ENCODE data around the gene MKI67. TPM values are rescaled to one million over a fixed set of nuclear protein-coding genes. Genes with fewer than 3 reads are reported as not detected.

Gene MKI67
- total and polyA plus RNA-seq, 10 of the 15 experiments (the other 5 are each of a cell fraction or from before 2014, with no cell fraction given) = 22.3 to 183 (median 82.9) TPM

DNA sequence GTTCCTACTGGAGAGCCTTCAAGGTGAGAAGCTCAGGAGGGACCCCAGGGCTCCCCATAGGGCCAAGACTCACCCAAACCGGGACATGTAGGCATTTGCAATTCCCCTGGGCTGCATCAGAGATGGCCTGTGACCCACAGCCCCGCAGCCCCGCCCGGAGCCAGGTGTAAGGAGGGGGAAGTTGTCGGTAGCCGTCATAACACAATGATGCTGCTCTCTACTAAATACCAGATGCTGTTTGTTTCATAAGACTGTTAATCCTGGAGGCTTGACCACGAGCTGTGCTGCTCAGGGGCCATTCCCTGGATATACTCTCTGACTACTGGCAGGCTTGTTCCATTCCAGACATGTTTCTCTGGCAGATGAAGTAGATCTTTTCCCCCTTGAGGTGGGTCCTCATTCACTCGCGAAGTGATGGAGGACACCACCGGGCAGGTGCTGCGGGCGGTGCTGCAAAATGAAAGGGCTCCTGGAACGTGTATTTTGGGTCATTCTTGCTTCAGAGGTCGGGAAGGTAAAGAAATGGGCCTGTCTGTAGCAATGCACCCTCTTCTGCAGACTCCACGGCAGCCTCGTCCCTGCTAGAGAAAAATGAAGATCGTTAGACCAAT is 61.1 kb downstream of the MKI67 start:
- TF ChIP-seq CBFB (IDR thresholded peaks at IDR 0.05; ENCODE audit: low read depth) = peak; percentile 11; the same call in 1 of the 2 replicates
- peak in 1 of 2 experiments; percentile 2; a peak in 1 of 4 replicates for TF ChIP-seq ETV6 (conservative IDR thresholded peaks at IDR 0.05 in 1 of 2, IDR thresholded peaks at IDR 0.05 in 1 of 2; ENCODE audit: borderline replicate concordance in 1 of 2, low read depth in 1 of 2)
- peak; percentile 96 for TF ChIP-seq NR2F1 (conservative IDR thresholded peaks at IDR 0.05)
- TF ChIP-seq IKZF2 (IDR thresholded peaks at IDR 0.05) = peak in 1 of 2 experiments; percentile 6; a peak in 1 of 4 replicates
- TF ChIP-seq SREBF2 (IDR thresholded peaks at IDR 0.05; ENCODE audit: low read length) = no peak
- TF ChIP-seq MEF2B (IDR thresholded peaks at IDR 0.05; ENCODE audit: partially characterized antibody, poor library complexity, severe bottlenecking) = peak; percentile 91
- no peak for TF ChIP-seq ZBTB40 (IDR thresholded peaks at IDR 0.05; ENCODE audit: borderline replicate concordance)
- 0 out of 2 replicates have a peak, but pooled peaks have one; percentile 49 for TF ChIP-seq ATF7 (IDR thresholded peaks at IDR 0.05; ENCODE audit: low read depth)
- TF ChIP-seq RB1 (IDR thresholded peaks at IDR 0.05; ENCODE audit: borderline replicate concordance) = no peak
- TF ChIP-seq NBN (IDR thresholded peaks at IDR 0.05) = 0 out of 2 replicates have a peak, but pooled peaks have one; percentile 6
- 0 out of 2 replicates have a peak, but pooled peaks have one; percentile 76 for TF ChIP-seq SMARCA5 (IDR thresholded peaks at IDR 0.05)
- POLR2A ChIA-PET = interaction anchor here (2.5 to 10.2 kb wide), 2 partner anchors 16 to 57 kb away, joined by 5 to 117 read pairs; no protein-coding TSS in a partner anchor
- H3K9ac ChIP-seq (ENCODE audit: control insufficient read depth, insufficient read depth, low read length) = no peak overlapping the region
- FAIRE-seq (peak; percentile 66), ATAC-seq (no peak), DNase-seq (ENCODE audit: low read depth, low spot score) (no peak)
- intact Hi-C loops (cut with micrococcal nuclease; ENCODE audit: unreplicated experiment) (loop anchor here (1.0 kb wide), 1 partner anchor 18 kb away; no protein-coding TSS in a partner anchor), in situ Hi-C loops (cut with MboI) (no loop called here)
- H3K36me3 ChIP-seq (ENCODE audit: control insufficient read depth in 2 of 2, insufficient read depth in 2 of 2, low read length in 1 of 2) = peaks cover 0 to 9% of the 10 kb centered on the region in 2 experiments; a peak in 2 of 4 replicates
- CTCF ChIA-PET = interaction anchor here (1.8 to 5.0 kb wide), 3 partner anchors 13 to 30 kb away, joined by 8 to 73 read pairs (median 42); no protein-coding TSS in a partner anchor
- no peaks in the 10 kb centered on the region for H3K79me2 ChIP-seq (ENCODE audit: control insufficient read depth, insufficient read depth, low read length)
- SMC1A ChIA-PET (ENCODE audit: uncharacterized antibody, unreplicated experiment) = interaction anchor here (1.0 to 5.0 kb wide), 3 partner anchors 15 to 30 kb away, joined by 4 to 116 read pairs (median 4); no protein-coding TSS in a partner anchor
- RAD21 ChIA-PET (ENCODE audit: unreplicated experiment) = interaction anchor here (1.0 to 5.5 kb wide), 5 partner anchors 17 to 92 kb away, joined by 3 to 82 read pairs (median 6); no protein-coding TSS in a partner anchor
- H3K27ac ChIP-seq (ENCODE audit: control insufficient read depth, insufficient read depth) = peak overlapping the region; percentile 20; the same call in 1 of the 2 replicates
- H3K4me2 ChIP-seq (ENCODE audit: control insufficient read depth, insufficient read depth) = peak overlapping the region; percentile 73; the same call in 1 of the 2 replicates
- H3K9me3 ChIP-seq (replicated peaks; ENCODE audit: control insufficient read depth, insufficient read depth, low read length) = no peaks in the 10 kb centered on the region
- H3K27me3 ChIP-seq (replicated peaks in 1 of 2; ENCODE audit: control insufficient read depth in 2 of 2, insufficient read depth in 2 of 2, low read length in 1 of 2) = no peaks in the 10 kb centered on the region
- no peaks in the 10 kb centered on the region for H4K20me1 ChIP-seq (ENCODE audit: control insufficient read depth, insufficient read depth)
- no TSS peak for BruUV-seq (replicated peaks)
- no peak overlapping the region for H2AFZ ChIP-seq (ENCODE audit: control insufficient read depth, low read depth, low read length)
- WGBS (ENCODE audit: insufficient coverage, insufficient replicate concordance, low lambda C conversion rate, missing lambda C conversion rate) = 50% methylated on average over 17 of the region's 17 CpGs
- no peak overlapping the region for H3K4me3 ChIP-seq
- H3K4me1 ChIP-seq (ENCODE audit: control insufficient read depth, insufficient read depth, low read length) = peaks cover 36% of the 10 kb centered on the region
